Coronary artery (tissue), 2 donors: ENCODE results near the gene EML1.

ENCODE experiments used
- DNase-seq: peaks from one replicate; pipeline ENCODE4 v3.0.0-alpha.2; 2017; ENCODE audit warnings: low spot score
- H3K27ac ChIP-seq, 2 donors: fragments of 200-600 bp; sonication (generic); one replicate each; pipeline ENCODE4 v1.5.1; 2016 to 2019
- H3K4me3 ChIP-seq: fragments of 200-600 bp; sonication (generic); 2 replicates; pipeline ENCODE4 v1.5.1; 2016; ENCODE audit warnings: mild to moderate bottlenecking, moderate library complexity
- CTCF ChIP-seq: fragments of 200-600 bp; sonication (generic); IDR thresholded peaks from one replicate; pipeline ENCODE4 v1.5.1; 2019; ENCODE audit warnings: antibody characterized with exemption

The EML1 gene

DNA sequence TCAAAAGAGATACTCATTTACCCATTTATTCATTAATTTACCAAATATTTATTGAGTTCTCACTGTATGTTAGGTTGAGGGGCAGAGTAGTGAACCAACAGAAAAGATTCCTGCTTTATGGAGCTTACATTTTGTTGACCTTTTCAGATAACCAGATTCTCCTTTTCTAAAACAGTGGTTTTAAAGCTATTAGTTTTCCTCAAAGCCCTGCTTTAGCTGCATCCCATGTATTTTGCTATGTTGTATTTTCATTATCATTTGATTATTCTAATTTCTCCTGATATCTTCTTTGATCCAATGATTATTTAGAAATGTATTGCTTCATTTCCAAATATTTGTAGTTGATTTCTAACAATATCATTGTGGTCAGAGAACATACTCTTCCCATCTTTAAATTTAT, 53.6 kb downstream of the EML1 start:
- Histone ChIP-seq H3K4me3 (no peak overlapping the region), H3K27ac (no peak overlapping the region)
- no peak for TF ChIP-seq CTCF
- no peak for DNase-seq

DNA sequence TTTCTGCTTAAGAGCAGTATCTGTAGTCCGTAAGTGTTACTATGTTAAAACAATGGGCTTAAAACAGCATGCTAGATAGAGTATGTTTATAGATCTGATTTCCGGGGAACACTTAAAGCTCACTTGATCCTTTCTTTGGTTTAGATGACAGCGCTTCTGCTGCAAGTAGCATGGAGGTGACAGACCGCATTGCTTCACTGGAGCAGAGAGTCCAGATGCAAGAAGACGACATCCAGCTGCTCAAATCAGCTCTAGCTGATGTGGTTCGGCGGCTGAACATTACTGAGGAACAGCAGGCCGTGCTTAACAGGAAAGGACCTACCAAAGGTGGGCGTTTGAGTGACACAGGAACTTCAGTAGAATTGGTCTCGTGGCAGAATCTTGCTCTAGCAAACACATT, 57.5 kb downstream of the EML1 start:
- DNase-seq: no peak
- TF ChIP-seq CTCF: no peak
- Histone ChIP-seq H3K4me3 (no peak overlapping the region), H3K27ac (no peak overlapping the region)

GRCh38 chr14:99852578-99852977, 59.4 kb downstream of the EML1 start:
- no peak for TF ChIP-seq CTCF
- no peak overlapping the region for H3K27ac ChIP-seq
- H3K4me3 ChIP-seq: no peak overlapping the region
- DNase-seq: no peak

- DNase-seq: no peak
Observed at GRCh38 chr14:99853206-99853605, 60.0 kb downstream of the EML1 start.

GRCh38 chr14:99854831-99855230, 61.6 kb downstream of the EML1 start:
- TF ChIP-seq CTCF: no peak

More at GRCh38 chr14:99853206-99853605, 60.0 kb downstream of the EML1 start:
- Histone ChIP-seq H3K4me3 (no peak overlapping the region), H3K27ac (no peak overlapping the region)
- no peak for TF ChIP-seq CTCF

DNA sequence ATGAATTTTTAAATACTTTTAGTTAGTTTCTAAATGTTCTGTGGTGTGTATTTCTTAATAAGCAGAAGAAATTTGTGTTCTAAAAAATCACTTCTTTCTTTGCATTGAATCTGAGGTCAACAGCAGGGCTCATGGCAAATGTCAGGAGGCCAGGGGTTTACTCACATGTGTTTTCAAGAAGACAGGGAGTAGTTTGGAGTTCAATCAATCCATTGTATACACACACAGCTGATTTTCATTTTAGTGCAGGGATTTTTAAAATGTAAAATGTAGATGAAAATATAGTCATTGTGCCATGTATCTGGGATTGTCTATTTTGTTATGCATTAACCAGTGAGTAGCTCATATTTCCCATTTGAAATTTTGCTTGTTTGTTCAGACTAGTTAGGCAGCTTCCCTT, 62.1 kb downstream of the EML1 start:
- no peak for TF ChIP-seq CTCF
- no peak overlapping the region for H3K27ac ChIP-seq
- H3K4me3 ChIP-seq: no peak overlapping the region
- no peak for DNase-seq

More at GRCh38 chr14:99854831-99855230, 61.6 kb downstream of the EML1 start:
- Histone ChIP-seq H3K27ac (no peak overlapping the region), H3K4me3 (no peak overlapping the region)
- no peak for DNase-seq

DNA sequence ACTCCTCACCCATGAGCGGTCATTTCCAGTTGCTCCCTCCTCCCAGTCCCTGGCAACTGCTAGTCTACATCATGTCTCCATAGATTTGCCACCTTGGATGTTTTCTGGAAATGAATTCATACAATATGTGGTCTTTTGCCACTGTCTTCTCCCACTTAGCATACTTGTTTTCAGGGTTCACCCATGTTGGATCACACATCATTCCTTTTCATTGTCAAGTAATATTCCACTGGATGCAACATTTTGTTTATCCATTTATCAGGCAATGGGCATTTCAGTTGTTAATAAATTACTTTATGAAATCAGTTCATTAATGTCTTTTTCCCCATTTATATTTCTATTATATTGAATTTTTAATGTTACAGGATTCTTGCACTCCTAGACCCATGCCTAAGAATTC, 64.3 kb downstream of the EML1 start:
- TF ChIP-seq CTCF: no peak
- Histone ChIP-seq H3K4me3 (no peak overlapping the region), H3K27ac (no peak overlapping the region)
- DNase-seq: no peak
